SKM-1 treated with dmso at 0.1 percent for 144 hours (cell line): Measurements from ENCODE around the gene LPAR5.

Experiments
- DNase-seq: peaks from one replicate; lab custom pipeline; 2025; ENCODE audit not compliant: unreplicated experiment; lab: John Stamatoyannopoulos, UW

LPAR5 gene

GRCh38 chr12:6635856-6636531 is at the start of gene LPAR5:
LPAR5 (minus strand) TSS chr12:6635959; CDS start chr12:6621248, 14,711 bp downstream.
- no peak for DNase-seq

- DNase-seq, result peak; percentile 26
These were observed 48.9 kb upstream of the LPAR5 start for GRCh38 chr12:6684609-6685008.

GRCh38 chr12:6676962-6677361 is 41.2 kb upstream of the LPAR5 start:
- DNase-seq, result no peak

DNA sequence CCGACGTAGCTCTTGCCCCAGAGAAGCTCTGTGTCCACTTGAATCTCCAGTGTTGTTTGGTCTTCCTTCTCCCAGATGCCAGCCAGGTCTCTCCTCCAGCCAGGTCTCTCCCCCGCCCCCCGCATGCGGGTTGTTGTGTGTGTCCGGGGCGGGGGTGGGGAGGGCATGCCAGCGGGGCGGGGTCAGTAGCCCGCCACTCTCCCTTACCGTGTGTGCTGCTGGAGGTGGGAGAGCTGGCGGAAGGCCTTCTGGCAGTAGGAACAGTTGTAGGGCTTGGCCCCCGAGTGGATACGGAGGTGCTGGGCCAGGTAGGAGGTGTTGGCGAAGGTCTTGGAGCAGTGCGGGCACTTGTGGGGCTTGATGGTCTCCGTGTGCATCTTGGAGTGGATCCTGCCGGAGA is 36.4 kb upstream of the LPAR5 start:
- DNase-seq, result no peak

DNA sequence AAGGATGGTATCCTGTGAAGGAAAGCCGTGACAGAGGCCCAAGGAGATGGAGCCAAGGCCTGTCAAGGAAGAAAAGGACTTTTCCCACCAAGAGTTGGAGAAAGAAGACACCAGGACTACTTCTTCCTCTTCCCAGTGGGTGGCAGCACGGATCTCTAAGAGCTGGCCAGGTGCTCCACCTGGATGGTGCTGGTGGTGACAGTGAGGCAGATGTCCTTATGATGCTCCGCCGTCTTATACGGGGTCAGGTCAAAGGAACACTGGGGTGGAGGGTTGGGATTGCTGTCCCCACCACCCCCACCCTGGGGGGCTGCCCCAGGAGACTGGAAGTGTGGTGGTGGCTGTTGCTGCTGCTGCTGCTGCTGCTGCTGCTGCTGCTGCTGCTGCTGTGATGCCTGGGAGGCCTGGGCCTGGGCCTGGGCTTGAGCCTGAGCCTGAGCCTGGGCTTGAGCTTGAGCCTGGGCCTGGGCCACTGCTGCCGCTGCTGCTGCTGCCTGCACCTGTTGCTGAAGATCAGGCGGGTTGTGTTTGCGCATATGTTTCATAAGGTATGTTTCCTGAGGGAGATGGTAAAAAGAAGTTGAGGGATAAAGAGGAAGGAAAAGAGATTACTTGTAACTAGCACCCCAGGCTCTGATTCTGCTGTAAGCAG is 31.9 kb upstream of the LPAR5 start:
- no peak for DNase-seq

GRCh38 chr12:6666211-6666610 is 30.5 kb upstream of the LPAR5 start:
- DNase-seq, result no peak

DNA sequence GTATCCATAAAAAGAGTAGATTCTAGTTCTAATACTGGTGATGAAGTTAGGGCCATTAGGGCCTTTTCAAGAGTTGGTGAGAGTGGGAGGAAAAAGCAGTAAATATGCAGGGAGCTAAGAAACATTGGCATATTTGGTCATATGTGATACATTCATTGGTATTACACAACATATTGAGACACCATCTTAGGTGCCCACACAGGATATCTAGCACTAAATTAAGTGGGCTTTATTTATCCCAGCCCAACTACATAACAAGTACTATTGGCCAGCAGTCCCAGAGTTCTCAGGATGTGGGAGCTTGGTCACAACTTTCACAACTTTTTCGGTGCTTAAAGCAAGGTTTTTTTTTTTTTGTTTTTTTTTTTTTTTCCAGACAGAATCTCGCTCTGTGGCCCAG is 29.1 kb upstream of the LPAR5 start:
- no peak for DNase-seq

DNA sequence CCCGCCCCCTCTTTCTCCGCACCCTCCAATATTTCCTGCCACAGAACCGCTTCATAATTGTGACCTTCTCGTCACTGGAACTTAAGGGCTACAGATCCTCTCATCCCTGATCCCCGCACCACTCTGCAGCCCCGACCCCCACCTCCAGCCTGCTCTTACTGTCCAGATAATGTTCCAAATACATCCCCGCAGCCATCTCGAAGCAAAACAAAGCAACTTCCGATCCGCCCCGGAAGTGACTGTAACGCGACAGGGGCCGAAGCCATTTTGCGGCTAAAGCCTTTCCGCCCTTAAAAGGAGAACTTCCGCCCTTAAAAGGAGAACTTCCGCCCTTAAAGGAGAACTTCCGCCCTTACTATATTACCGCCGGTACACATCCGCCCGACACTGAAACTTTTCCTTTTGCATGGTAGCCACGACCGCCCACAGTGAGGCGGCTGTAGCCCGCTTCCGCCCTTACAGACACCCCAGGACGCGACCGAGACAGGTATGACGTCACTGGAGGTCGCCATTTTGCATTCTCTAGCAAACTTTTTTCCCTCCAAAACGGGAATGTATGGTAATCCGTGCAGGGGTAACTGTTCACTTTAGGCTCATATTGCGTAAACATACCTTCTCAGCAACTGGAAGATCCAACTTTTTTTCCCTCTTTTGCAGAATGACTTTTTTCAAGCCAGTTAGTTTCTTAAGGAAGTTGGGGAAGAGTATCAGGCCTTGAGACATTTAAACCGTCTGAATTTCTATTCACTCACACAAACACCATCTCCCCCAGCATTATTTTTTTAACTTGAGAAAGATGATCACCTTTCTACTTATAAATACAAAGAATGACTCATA is 27.4 kb upstream of the LPAR5 start, which contains the start of gene ING4:
Gene ING4 (minus strand): TSS at position 214 of the 837 bp plus-strand sequence. CDS start 18 bp downstream, at position 196.
- peak; percentile 92 for DNase-seq

DNA sequence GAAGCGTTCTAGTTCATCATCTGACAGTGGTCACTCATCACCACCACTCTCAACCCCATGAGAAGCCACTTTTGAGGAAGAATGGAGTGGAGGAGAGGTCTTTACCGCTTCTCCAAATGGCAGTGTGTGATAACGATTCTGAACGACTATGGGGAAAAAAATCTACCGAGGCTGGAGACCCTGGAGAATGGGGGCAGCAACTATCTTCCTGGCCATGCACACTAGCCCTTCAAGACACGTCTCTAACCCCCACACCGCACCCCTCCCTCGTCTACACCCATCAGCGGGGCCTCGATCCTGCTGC is 26.8 kb upstream of the LPAR5 start:
- DNase-seq, result no peak

DNA sequence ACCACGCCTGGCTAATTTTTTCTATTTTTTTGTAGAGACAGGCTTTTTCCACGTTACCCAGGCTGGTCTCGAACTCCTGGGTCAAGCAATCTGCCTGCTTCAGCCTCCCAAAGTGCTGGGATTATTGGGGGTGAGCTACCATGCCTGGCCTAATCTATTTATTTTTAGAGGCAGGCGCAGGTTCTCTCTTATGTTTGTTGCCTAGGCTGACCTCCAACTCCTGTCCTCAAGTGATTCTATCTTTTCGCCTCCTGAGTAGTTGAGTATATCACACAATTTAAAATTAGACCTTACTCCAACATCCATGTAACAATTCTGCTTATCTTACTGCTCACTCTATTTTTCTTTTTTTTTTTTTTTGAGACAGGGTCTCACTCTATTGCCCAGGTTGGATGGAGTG is 18.2 kb upstream of the LPAR5 start:
- DNase-seq, result no peak

GRCh38 chr12:6653342-6653741 is 17.6 kb upstream of the LPAR5 start:
- no peak for DNase-seq

DNA sequence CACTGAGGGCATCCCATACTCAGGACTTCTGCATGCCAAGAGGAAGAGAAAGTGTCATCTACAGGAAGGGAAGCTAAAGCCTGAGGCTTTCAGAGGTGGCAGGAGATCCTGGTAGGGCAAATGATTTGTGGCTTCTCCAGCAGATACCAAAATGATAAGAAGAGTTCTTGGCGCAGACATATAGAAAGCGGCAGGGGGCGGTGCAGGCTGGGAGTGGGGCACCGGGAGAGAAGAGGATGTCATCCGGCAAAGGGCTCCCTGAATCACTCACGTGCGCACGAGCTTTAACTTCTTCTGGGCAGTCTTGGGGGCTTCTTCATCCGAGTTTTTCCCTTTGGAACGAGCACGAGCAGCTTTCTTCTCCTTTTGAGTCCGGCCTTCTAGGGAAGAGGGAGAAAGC is 16.6 kb upstream of the LPAR5 start:
- DNase-seq, result no peak

DNA sequence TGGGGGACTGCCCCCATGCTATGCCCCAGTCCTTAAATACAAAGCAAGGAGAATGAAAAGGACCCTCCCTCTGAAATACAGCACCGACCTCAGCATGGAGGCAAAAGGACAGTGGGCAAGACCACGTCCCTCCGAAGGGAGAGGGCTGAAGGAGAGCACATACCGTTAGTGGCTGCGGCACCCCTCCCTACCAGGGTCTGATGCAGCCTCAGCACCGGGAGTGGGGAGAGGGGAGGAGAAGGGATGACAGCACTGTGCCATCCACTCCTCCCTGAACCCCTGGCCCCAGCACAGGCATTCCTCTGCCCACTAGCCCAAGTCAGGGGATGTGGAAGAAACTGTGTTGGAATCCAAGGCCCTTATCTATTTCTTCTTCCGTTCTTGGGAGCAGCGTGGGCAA is 15.1 kb upstream of the LPAR5 start:
- DNase-seq, result no peak

DNA sequence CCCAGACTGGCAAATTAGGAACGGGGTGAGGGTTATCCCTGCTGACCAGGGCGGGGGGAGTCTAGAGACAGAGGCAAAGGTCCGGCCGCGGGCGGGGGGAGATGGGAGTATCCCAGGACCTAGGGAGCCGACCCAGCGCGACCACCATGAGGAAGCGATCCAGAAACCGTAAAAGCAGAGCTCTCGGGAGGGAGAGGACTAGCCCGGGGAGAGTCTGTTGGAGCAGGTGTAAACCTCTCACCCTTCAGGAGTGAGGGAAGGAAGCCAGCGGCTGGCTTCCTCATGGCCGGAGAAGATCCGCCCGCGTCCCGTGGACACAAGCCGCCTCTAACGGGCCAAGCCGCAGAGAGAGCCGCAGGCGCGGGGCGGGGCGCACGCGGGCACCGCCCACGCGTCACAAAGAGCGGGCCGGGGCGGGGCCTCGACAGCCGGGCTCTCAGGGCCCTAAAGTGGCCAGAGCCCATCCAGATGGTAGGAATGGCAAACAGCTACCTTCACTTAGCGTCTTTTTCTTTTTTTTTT is 11.4 kb upstream of the LPAR5 start, which contains the start of gene ACRBP:
Gene ACRBP (minus strand): TSS at position 350 of the 522 bp plus-strand sequence. CDS start 66 bp downstream, at position 284.
- peak; percentile 17 for DNase-seq

DNA sequence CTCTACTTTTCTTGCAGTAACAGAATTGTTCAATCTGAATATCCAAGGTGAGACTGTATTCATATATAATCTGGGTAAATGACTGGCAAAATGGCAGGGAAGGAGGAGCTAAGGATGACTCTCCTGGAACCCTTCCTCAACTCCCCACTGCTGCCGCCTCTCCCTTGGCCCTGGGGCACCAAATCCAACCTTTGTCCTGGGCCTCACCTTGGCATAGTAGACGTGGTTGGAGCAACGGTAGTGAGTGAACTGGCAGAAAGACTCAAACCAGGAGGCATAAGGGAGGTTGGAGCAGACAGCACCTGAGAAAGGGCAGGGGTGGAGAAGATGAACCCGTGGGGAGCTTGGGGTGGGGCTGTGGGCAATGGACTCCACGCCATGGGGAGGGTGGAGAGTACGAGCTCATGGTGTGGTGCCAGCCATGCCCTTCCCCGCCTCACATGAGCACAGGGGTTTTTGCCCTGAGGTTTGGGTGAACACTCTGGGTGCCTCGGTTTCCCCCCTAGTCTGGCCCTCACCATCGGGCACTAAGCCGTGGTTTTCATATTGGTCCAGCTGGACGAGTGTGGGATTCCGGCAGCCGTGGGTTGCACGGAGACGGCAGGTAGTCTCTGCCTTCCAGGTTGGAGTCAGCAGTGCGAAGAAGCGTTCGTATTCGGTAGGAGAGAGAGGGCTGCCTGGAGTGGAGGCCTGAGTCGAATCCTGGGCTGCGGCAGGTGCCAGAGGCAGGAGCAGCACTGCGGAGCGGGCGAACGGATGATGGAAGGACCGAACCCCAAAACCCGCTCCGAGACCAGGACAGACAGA is 10.7 kb upstream of the LPAR5 start:
- DNase-seq, result no peak

GRCh38 chr12:6644903-6645302 is 9.1 kb upstream of the LPAR5 start:
- DNase-seq, result no peak

DNA sequence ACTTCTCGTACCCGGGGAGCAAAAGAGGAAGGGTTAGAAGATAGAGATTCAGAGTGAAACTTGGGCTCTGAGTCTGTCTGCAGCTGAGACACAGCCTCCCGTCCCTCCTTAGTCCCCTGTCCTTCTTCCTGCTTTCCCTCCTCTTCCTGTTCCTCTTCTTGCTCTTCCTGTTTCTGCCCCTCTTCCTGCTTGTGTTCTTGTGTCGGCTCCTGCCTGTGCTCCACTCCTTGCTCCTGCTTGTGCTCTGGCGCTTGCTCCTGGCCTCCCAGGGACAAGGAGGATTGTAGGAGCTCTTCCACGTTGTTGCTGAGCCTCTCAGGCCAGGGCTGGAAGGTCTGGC is 8.5 kb upstream of the LPAR5 start:
- DNase-seq, result peak; percentile 70

GRCh38 chr12:6643569-6644256 is 8.0 kb upstream of the LPAR5 start:
- DNase-seq, result peak; percentile 60

DNA sequence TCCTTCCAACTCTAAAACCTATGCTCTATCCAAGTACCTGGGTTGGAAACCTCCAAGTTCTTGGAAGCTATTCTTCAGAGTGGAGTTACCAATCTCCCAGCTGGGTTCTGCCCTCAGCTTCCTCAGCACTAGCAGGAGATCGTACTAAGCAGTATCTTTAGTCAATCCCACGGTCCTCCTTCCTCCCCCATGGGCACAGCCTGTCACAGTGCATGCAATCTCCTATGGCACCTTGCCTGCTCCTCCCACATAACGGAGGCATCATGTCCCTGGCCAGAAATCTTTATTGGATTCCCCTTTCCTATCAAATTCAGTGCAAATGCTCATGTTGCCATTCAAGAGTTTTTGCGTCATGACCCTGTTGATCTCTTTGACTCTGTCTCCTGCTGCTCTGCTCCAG is 5.4 kb upstream of the LPAR5 start:
- DNase-seq, result no peak

- no peak for DNase-seq
These were observed 4.7 kb upstream of the LPAR5 start for GRCh38 chr12:6640497-6640896.
